Neural cell (in vitro differentiated cells): ENCODE measurements around the gene CDKN3. TPM values are rescaled to one million over a fixed set of nuclear protein-coding genes. Genes with fewer than 3 reads are reported as not detected.

Experiments
- H2AFZ ChIP-seq: fragments of 200-600, 300-800 bp; sonication (generic), shearing (Covaris generic); 2 replicates; pipeline ENCODE4 v1.6.0; 2014; ENCODE audit warnings: low read depth, mild to moderate bottlenecking, antibody characterized with exemption, low read length, moderate library complexity
- H3F3A ChIP-seq: fragments of 200-600 bp; shearing (Covaris generic); 2 replicates; pipeline ENCODE4 v1.6.1; 2016; ENCODE audit warnings: mild to moderate bottlenecking, moderate library complexity, mixed read lengths, antibody characterized with exemption, low read length; ENCODE audit not compliant: insufficient read depth, poor library complexity, severe bottlenecking
- H3K27ac ChIP-seq: fragments of 200-600, 300-800 bp; sonication (generic), shearing (Covaris generic); 2 replicates; pipeline ENCODE4 v1.5.1; 2014; ENCODE audit warnings: mild to moderate bottlenecking, low read length, moderate library complexity
- H3K27me3 ChIP-seq: fragments of 300-800, 200-600 bp; sonication (generic), shearing (Covaris generic); 2 replicates; pipeline ENCODE4 v1.6.0; 2014; ENCODE audit warnings: mild to moderate bottlenecking, low read depth, low read length, moderate library complexity; ENCODE audit not compliant: insufficient read depth
- H3K36me3 ChIP-seq: fragments of 300-800, 200-600 bp; sonication (generic), shearing (Covaris generic); 2 replicates; pipeline ENCODE4 v1.5.1; 2014; ENCODE audit warnings: mild to moderate bottlenecking, antibody characterized with exemption, low read length, moderate library complexity; ENCODE audit not compliant: insufficient read depth
- H3K4me2 ChIP-seq: fragments of 300-800, 200-600 bp; sonication (generic), shearing (Covaris generic); 2 replicates; pipeline ENCODE4 v1.6.0; 2014; ENCODE audit warnings: mild to moderate bottlenecking, low read length
- H3K4me3 ChIP-seq: fragments of 300-800, 200-600 bp; sonication (generic), shearing (Covaris generic); 2 replicates; pipeline ENCODE4 v1.5.1; 2014; ENCODE audit warnings: mild to moderate bottlenecking, low read length, moderate library complexity
- H3K79me2 ChIP-seq: fragments of 200-600 bp; shearing (Covaris generic); replicated peaks from 2 replicates; pipeline ENCODE4 v1.6.0; 2014; ENCODE audit warnings: mild to moderate bottlenecking, low read length, moderate library complexity; ENCODE audit not compliant: insufficient read depth
- H3K9ac ChIP-seq: fragments of 300-800, 200-600 bp; sonication (generic), shearing (Covaris generic); 2 replicates; pipeline ENCODE4 v1.6.1; 2016; ENCODE audit warnings: mild to moderate bottlenecking, low read length, mixed read lengths
- H3K9me2 ChIP-seq: fragments of 200-600 bp; shearing (Covaris generic); 2 replicates; pipeline ENCODE4 v1.6.1; 2016; ENCODE audit warnings: mild to moderate bottlenecking, low read length, mixed read lengths; ENCODE audit not compliant: insufficient read depth
- H3K9me3 ChIP-seq: fragments of 200-600, 300-800 bp; sonication (generic), shearing (Covaris generic); 2 replicates; pipeline ENCODE4 v1.6.1; 2016; ENCODE audit warnings: mild to moderate bottlenecking, mixed run types, low read length, moderate library complexity, mixed read lengths
- H4K20me1 ChIP-seq: fragments of 200-600 bp; shearing (Covaris generic); 2 replicates; pipeline ENCODE4 v1.6.1; 2016; ENCODE audit warnings: mild to moderate bottlenecking, mixed run types; ENCODE audit not compliant: insufficient read depth
- CTCF ChIP-seq: fragments of 450-650 bp; IDR thresholded peaks from 2 replicates; pipeline ENCODE4 v1.5.1; 2014; ENCODE audit warnings: antibody characterized with exemption, mild to moderate bottlenecking, moderate library complexity; ENCODE audit not compliant: poor library complexity, severe bottlenecking
- EP300 ChIP-seq: fragments of 450-650 bp; conservative IDR thresholded peaks from 2 replicates; pipeline ENCODE4 v1.6.1; 2014; ENCODE audit warnings: antibody characterized with exemption, mild to moderate bottlenecking, moderate library complexity; ENCODE audit not compliant: poor library complexity, severe bottlenecking
- EZH2 ChIP-seq: fragments of 200-600, 300-800 bp; shearing (Covaris generic), sonication (generic); IDR thresholded peaks from 2 replicates; pipeline ENCODE4 v1.6.1; 2014; ENCODE audit warnings: antibody characterized with exemption, low read length, borderline replicate concordance, mild to moderate bottlenecking; ENCODE audit not compliant: insufficient read depth, poor library complexity, severe bottlenecking
- MXI1 ChIP-seq: fragments of 450-650 bp; conservative IDR thresholded peaks from 2 replicates; pipeline ENCODE4 v1.6.1; 2014; ENCODE audit warnings: antibody characterized with exemption, mild to moderate bottlenecking; ENCODE audit not compliant: poor library complexity, severe bottlenecking
- POLR2AphosphoS5 ChIP-seq: IDR thresholded peaks from 2 replicates; pipeline ENCODE4 v1.6.1; 2012
- RAD21 ChIP-seq: fragments of 450-650 bp; conservative IDR thresholded peaks from 2 replicates; pipeline ENCODE4 v1.6.1; 2014; ENCODE audit warnings: antibody characterized with exemption, mild to moderate bottlenecking, moderate library complexity
- SMC3 ChIP-seq: fragments of 450-650 bp; conservative IDR thresholded peaks from 2 replicates; pipeline ENCODE4 v1.6.1; 2014; ENCODE audit warnings: antibody characterized with exemption, mild to moderate bottlenecking, moderate library complexity; ENCODE audit not compliant: poor library complexity
- TAF1 ChIP-seq: IDR thresholded peaks from 2 replicates; pipeline ENCODE4 v1.6.1; 2012; ENCODE audit warnings: low read depth
- polyA plus RNA-seq: library from polyadenylated mRNA; depleted of rRNA; stranded (reverse); fragments of >200 nt; gene quantifications from 2 replicates; pipeline ENCODE4 v1.2.3, GENCODE V29; 2014
- TF ChIP-seq, protein P1 (sequence below): IDR thresholded peaks from 2 replicates; pipeline ENCODE4 v1.6.1; 2012; ENCODE audit warnings: borderline replicate concordance

Gene CDKN3
- polyA plus RNA-seq, 1 donor from 2014 or later = 5.9 TPM

GRCh38 chr14:54443981-54444380 is 47.2 kb downstream of the CDKN3 start:
- Histone ChIP-seq H2AFZ (no peak overlapping the region), H3K9me3 (no peaks in the 10 kb centered on the region), H3K4me2 (no peak overlapping the region), H3K36me3 (no peaks in the 10 kb centered on the region), H3F3A (no peaks in the 10 kb centered on the region), H3K9me2 (no peaks in the 10 kb centered on the region), H3K4me3 (no peak overlapping the region), H3K9ac (no peak overlapping the region), H3K27me3 (no peaks in the 10 kb centered on the region), H3K27ac (no peak overlapping the region), H3K79me2 (peaks cover 8% of the 10 kb centered on the region), H4K20me1 (no peaks in the 10 kb centered on the region)
- no peak for TF ChIP-seq SMC3
- TF ChIP-seq EP300 = no peak
- TF ChIP-seq RAD21 = no peak
- TF ChIP-seq CTCF = no peak
- TF ChIP-seq MXI1 = no peak
- TF ChIP-seq EZH2 = no peak
- TF ChIP-seq, protein P1, sequence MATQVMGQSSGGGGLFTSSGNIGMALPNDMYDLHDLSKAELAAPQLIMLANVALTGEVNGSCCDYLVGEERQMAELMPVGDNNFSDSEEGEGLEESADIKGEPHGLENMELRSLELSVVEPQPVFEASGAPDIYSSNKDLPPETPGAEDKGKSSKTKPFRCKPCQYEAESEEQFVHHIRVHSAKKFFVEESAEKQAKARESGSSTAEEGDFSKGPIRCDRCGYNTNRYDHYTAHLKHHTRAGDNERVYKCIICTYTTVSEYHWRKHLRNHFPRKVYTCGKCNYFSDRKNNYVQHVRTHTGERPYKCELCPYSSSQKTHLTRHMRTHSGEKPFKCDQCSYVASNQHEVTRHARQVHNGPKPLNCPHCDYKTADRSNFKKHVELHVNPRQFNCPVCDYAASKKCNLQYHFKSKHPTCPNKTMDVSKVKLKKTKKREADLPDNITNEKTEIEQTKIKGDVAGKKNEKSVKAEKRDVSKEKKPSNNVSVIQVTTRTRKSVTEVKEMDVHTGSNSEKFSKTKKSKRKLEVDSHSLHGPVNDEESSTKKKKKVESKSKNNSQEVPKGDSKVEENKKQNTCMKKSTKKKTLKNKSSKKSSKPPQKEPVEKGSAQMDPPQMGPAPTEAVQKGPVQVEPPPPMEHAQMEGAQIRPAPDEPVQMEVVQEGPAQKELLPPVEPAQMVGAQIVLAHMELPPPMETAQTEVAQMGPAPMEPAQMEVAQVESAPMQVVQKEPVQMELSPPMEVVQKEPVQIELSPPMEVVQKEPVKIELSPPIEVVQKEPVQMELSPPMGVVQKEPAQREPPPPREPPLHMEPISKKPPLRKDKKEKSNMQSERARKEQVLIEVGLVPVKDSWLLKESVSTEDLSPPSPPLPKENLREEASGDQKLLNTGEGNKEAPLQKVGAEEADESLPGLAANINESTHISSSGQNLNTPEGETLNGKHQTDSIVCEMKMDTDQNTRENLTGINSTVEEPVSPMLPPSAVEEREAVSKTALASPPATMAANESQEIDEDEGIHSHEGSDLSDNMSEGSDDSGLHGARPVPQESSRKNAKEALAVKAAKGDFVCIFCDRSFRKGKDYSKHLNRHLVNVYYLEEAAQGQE = no peak
- no peak for TF ChIP-seq POLR2AphosphoS5
- TF ChIP-seq TAF1 = no peak

GRCh38 chr14:54444681-54445080 is 47.9 kb downstream of the CDKN3 start:
- H3K4me3 ChIP-seq = no peak overlapping the region
- H3K4me2 ChIP-seq = no peak overlapping the region
- H3K9me3 ChIP-seq = no peaks in the 10 kb centered on the region
- no peak overlapping the region for H2AFZ ChIP-seq
- H4K20me1 ChIP-seq = no peaks in the 10 kb centered on the region
- H3K27me3 ChIP-seq = no peaks in the 10 kb centered on the region
- H3K27ac ChIP-seq = no peak overlapping the region
- no peaks in the 10 kb centered on the region for H3K9me2 ChIP-seq
- peaks cover 1% of the 10 kb centered on the region for H3K79me2 ChIP-seq
- no peaks in the 10 kb centered on the region for H3F3A ChIP-seq
- H3K36me3 ChIP-seq = no peaks in the 10 kb centered on the region
- no peak overlapping the region for H3K9ac ChIP-seq
- TF ChIP-seq TAF1 (no peak), SMC3 (no peak), EP300 (no peak), POLR2AphosphoS5 (no peak), CTCF (no peak), EZH2 (no peak), RAD21 (no peak), MXI1 (no peak)
- TF ChIP-seq, protein P1 = no peak
